Measurements from ENCODE around the gene RNF187. TPM values are rescaled to one million over a fixed set of nuclear protein-coding genes. Genes with fewer than 3 reads are reported as not detected.
"Not testable (repeated sequence)": the region's sequence is repeated elsewhere in the genome, so short reads cannot be mapped to it uniquely, and the experiment has no call there.

The RNF187 gene
- total RNA-seq, 1 donor from 2014 or later = 96.3 TPM

DNA sequence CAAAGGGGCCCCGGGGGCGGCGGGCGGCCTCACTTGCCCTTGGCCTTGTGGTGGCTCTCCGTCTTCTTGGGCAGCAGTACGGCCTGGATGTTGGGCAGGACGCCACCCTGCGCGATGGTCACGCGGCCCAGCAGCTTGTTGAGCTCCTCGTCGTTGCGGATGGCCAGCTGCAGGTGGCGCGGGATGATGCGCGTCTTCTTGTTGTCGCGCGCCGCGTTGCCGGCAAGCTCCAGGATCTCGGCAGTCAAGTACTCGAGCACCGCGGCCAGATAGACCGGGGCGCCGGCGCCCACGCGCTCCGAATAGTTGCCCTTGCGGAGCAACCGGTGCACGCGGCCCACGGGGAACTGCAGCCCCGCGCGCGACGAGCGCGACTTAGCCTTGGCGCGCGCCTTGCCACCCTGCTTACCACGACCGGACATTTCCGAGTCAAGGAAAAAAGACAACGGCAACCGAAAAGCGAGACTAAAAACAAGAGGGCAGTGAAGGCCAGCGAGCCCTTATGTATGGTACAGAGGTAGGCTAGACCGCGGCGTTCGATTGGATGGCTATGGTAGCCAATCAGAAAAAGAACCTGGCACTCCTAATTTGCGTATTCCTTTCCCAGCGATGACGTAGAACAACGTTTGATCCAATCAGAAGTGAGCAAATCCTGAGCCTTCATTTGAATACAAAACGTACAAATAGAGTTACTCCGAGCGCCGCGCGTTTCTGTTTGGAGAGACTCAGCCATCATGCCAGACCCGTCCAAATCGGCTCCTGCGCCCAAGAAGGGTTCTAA is 29.6 kb upstream of the RNF187 start:
- peak; percentile 88 for DNase-seq (ENCODE audit: low spot score)
- peak; percentile 97 for ATAC-seq
- intact Hi-C loops (cut with DNase I) = no loop called here

DNA sequence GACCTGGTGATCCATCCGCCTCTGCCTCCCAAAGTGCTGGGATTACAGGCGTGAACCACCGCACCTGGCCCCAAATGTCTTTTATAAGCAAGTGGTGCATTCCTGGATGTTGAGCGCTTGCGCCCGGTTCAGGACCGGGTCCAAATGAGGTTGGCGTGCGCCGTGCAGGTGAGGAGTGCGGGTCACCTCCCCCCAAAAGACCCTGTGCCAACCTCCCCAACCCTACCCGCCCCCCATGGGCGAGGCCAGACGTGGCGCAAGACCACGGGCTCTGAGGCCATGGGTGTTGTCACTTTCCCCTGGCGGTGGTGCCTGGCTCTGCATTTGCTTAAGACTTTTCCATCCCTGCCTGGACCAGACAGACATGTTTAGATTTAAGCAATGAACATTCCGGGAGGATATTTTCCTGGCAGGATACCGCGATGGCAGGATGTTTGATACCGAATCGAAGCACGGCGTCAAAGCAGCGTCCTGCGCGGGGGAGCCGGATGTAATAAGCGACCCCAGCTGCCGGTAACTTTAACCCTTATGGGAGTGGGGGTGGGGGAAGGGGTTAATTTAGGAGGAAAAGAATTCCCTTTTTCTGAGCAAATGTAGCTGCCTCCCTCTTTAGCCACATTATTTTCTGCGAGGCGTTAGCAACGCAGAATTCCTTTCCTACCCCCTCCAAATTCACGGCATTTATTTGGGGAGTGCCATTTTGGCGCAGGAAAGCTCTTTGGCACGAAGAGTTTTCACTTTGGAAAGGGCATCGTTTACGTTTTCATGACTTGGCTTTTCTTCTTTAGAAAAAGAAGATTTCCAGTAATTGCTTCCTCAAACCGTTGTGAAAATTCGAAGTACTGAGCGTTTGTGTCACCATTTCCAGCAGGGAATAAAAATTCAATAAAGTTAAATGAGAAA is 27.8 kb upstream of the RNF187 start:
- DNase-seq (ENCODE audit: low spot score) (peak; percentile 77), ATAC-seq (peak; percentile 63)
- intact Hi-C loops (cut with DNase I) = no loop called here

DNA sequence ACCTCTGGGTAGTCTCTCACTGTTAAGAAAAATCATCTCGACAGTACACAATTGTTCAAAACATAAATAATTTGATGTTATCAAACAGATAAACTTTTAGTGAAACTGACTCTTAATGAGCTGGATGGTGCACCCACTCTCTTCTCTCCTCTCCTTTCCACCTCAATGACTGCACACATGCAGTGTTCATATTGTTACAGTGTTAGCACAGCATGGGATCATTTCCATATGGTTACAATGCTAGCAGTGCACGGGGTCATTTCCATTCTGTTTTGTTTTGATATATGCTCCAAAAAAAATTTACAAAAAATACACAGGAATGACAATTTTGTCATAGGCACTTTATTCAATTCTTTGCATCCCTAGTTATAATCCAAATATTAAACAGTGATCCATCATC is 26.4 kb upstream of the RNF187 start:
- no peak for ATAC-seq
- DNase-seq (ENCODE audit: low spot score) = no peak
- intact Hi-C loops (cut with DNase I) = no loop called here

DNA sequence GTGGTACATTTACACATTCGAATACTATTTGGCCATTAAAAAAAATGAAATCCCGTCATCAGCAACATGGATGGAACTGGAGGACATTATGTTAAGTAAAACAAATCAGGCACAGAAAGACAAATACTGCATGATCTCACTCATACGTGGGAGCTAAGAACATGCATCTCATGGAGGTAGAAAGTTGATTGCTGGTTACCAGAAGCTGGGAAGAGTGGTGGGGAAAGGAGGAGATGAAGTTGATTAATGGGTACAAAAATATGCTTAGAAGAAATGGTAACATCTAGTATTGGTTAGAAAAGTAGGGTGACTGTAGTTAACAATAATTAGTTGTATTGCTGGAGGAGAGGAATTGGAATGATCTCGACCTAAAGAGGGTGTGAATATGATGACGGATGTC is 24.6 kb upstream of the RNF187 start:
- intact Hi-C loops (cut with DNase I) = no loop called here
- ATAC-seq (no peak), DNase-seq (ENCODE audit: low spot score) (no peak)

DNA sequence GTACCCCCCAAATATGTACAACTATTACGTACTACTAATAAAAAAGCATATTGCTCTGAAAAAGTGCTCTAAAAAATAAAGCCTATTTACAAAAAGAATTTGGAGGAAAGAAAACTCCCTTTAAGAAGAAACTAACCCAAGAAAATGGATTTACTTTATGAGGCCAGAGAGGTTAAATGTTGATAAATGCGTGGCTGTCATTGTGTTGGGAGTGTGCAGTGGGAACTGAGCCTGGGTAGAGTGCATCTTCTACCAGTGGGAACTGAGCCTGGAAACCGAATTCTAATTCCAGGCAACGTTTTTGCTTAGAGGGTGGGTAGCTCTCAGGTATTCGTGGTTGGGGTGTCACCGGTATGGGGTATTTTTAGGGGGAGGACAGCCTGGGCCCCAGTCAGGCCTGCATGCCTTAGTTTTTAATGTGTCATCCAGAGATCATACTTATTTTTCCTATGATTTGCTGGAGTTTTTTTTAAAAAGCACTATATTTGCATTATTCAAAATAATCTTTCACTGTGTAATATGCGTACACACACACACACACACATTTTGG is 24.1 kb upstream of the RNF187 start:
- peak; percentile 42 for DNase-seq (ENCODE audit: low spot score)
- no peak for ATAC-seq
- intact Hi-C loops (cut with DNase I) = no loop called here

DNA sequence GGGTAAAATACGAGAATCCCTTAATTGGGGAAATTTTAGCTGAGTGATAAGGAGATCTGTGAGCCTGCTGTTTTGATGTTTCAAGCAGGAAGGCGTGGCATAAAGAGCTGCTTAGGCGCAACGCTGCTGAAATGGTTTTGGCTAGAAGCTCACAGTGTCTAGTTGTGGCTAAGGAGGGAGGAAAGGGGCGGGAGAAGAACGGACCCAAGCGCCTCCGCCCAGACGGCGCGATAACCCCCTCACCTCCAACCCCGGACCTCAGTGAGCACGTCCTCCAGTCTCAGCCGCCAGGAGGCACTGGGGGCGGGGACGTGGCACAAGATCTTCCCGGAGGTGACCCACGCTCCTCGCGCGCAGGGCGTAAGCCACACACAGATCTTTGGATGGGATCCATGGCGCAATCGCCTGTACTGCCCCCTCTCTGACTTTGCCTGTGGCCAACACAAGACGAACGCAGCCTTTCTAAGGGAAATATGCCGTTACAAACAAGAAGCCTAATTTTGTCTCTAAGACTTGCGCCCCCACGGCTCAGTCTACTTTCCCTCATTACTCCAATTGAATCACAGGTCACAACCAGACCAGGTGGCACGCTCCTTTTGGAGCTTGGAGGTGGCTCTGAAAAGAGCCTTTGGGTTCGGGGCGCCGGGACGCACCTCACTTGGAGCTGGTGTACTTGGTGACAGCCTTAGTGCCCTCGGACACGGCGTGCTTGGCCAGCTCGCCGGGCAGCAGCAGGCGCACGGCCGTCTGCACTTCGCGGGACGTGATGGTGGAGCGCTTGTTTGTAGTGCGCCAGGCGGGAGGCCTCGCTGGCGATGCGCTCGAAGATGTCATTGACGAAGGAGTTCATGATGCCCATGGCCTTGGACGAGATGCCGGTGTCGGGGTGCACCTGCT is 23.4 kb upstream of the RNF187 start:
- ATAC-seq (peak; percentile 29), DNase-seq (ENCODE audit: low spot score) (peak; percentile 62)
- intact Hi-C loops (cut with DNase I) = no loop called here

DNA sequence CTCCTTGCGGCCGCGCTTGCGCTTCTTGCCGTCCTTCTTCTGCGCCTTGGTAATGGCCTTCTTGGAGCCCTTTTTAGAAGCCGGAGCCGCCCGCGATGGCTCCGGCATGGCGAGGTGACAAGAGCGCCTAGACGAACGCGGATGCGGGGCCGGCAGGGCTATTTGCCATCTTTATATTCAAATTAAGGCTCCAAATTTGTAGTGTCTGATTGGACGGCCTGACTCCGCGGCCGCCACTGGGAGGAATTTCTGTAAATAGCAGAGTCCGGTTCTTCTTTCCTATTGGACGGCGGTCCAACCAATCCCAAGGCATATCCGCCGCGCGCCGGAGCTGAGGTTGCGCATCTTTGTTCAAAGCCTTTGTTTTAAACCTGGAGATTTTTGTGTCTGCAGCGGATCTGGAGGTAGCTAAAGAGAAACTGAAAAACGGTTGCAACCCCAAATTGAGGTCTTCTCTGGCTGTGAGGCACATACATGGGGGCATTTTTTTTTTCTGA is 22.6 kb upstream of the RNF187 start:
- peak; percentile 90 for ATAC-seq
- intact Hi-C loops (cut with DNase I) = no loop called here
- peak; percentile 74 for DNase-seq (ENCODE audit: low spot score)

DNA sequence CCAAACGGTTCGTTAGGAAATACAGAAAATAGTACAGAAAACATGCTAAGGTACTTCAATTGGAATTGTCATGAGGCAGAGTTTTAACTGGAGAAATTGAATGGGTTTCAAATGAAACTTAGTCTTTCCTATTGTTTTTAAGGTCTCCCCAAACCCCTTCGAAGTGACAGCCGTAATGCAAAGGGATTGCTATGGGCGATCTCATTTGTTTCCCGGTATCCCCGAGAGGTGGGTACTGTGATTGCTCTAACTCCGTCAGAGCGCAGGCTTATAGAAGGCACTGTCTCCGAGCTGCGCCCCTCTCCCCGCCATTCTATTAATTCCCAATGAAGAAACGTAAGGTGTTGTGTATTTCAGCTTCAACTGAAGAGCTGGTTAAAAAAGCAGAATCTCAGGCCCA is 22.0 kb upstream of the RNF187 start:
- intact Hi-C loops (cut with DNase I) = no loop called here
- ATAC-seq (no peak), DNase-seq (ENCODE audit: low spot score) (no peak)

DNA sequence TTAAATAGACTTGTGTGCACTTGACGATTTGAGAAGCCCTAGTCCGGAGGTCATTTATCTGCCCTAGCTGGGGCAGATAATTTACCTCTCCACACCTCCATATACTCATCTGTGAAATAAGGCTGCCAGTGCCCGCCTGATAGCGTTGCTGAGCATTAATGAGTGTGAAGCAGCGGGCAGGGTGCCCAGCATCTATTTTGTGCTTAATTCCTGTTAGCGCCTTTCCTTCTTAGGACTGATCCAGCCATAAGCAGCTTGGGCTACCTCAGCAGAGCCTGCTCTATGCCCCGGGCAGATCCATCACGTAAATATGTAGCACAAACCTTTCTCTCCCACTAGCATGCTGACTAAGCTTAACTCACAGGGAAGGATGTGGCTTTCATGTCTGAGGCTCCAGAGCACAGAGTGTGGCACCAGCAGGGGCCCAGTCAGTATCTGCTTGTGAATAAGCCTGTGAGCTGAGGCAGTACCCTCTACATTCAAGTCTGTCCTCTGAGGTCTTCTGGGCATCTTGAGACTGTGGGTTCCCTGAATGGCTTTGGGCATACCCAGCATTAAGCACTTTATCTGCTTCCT is 21.5 kb upstream of the RNF187 start:
- DNase-seq (ENCODE audit: low spot score) (peak; percentile 17), ATAC-seq (no peak)
- intact Hi-C loops (cut with DNase I) = no loop called here

DNA sequence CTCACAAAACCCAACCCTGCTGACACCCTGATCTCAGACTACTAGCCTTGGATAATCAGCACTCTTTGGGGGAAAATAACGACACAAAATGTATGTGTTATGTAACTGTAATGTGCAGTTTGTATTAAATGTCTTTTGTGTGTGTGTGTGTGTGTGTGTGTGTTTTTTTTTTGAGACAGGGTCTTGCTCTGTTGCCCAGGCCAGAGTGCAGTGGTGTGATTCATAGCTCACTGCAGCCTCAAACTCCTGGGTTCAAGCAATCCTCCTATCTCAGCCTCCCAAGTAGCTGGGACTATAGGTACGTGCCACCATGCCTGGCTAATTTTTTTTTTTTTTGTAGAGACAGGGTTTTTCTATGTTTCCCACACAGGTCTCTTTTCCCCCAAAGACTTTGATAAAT is 19.0 kb upstream of the RNF187 start:
- intact Hi-C loops (cut with DNase I); ATAC-seq; DNase-seq (ENCODE audit: low spot score): not testable (repeated sequence)

DNA sequence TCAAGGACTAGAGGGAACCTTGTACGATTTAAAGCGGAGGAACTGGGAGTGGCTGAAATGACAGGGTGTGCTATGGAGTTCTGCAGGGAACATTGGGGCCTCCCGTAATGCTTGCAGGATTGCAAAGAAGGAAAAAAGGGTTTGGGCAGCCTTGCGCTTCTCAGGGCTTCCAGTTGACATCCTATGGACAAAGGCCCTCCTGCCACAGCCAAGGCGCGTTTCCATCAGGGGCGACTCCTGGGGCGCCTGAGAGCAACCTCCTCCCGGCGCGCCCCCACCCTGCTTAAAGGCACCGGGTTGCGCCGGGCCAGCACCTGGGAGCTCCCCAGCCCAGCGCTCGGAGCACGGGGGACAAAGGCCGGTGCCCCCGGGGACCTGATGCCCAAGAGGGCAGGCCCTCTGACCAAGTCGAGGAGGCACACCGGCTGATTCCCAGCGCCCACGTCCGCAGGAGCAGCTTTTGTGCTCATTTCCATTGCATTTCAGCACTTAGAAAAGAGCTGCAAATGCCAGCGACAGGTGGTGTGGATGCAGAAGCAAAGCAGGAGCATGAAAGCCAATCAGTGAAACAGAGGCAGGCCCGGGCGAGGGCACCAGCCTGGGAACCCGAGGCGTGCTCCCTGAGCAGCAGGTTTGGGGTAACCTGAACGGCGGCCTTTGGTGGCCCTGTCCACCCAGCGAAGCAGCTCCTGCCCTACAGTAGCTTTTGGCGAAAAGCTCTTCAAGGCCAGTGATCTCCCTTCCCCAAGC is 17.6 kb upstream of the RNF187 start:
- DNase-seq (ENCODE audit: low spot score) (no peak), ATAC-seq (no peak)
- intact Hi-C loops (cut with DNase I) = no loop called here

DNA sequence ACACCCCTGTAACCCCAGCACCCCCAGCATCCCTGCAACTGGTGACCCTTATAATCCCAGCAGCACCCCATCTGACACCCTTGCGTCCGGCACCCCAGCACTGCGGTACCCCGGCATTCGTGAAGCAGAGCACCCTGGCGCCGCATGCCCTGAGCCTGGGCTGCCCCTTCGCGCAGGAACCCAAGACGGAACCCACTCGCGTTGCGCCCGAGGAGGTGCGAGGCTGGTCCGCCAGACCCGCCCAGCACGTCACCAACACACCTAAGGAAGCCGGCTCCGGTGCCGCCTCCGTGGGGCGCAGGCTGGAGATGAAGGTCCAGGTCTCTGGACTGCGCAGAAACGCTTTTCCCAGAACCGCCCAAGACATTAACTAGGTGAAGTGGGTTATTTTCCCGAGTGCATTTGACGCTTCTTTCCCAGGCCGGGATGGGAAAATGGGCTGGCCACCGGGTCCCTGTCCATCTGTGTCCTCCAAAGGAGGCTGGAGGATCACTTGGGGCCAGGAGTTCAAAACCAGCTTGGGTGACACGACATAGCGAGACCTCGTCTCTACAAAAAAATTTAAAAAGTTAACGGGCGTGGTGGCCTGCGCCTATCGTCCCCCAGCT is 15.9 kb upstream of the RNF187 start:
- intact Hi-C loops (cut with DNase I) = no loop called here
- no peak for DNase-seq (ENCODE audit: low spot score)
- ATAC-seq = peak; percentile 12

DNA sequence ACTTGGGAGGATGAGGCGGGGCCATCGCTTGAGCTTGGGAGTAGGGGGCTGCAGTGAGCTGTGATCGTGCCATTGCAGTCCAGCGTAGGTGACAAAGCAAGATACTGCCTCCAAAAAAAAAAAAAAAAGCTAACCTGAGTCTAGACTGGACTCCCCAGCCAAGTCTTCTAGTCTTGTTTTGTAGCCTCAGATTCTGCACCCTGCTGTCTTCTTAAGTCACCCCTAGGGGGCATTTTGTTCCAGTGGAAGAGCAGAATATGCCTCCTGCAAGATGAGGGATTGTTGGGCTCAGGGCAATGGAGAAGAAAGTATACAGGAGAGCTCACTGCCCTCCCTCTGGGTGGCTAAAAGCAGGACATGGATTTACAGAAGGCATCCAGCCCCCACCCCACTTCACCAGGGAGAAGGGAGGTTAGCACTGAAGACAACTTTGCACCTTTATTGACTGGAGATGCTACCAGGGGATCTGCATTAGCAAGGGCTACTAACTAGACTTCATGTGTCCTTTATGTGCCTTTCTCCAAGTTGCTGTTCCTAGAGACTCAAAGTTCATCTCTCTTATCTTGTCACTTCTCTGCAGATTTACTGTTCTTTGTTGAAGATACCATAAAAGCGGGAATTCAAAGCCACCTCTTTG is 15.3 kb upstream of the RNF187 start:
- peak; percentile 64 for ATAC-seq
- intact Hi-C loops (cut with DNase I) = no loop called here

DNA sequence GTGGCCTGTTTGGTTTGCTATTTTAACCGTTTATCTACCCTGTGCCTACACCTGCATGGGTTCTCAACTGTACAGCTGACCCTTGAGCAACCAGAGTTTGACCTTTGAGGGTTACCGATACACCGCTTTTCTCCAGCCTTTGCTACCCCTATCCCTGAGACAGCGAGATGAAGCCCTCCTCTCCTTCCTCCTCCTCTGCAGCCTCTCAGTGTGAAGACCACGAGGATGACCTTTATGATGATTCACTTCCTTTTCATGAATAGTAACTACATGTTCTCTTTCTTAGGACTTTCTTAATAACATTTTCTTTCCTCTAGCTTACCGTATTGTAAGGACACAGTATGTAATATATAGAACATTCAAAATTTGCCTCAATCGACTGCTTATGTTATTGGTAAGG is 14.5 kb upstream of the RNF187 start:
- no peak for ATAC-seq
- intact Hi-C loops (cut with DNase I) = no loop called here
- no peak for DNase-seq (ENCODE audit: low spot score)

More for the DNA sequence above, 15.3 kb upstream of the RNF187 start:
- no peak for DNase-seq (ENCODE audit: low spot score)

DNA sequence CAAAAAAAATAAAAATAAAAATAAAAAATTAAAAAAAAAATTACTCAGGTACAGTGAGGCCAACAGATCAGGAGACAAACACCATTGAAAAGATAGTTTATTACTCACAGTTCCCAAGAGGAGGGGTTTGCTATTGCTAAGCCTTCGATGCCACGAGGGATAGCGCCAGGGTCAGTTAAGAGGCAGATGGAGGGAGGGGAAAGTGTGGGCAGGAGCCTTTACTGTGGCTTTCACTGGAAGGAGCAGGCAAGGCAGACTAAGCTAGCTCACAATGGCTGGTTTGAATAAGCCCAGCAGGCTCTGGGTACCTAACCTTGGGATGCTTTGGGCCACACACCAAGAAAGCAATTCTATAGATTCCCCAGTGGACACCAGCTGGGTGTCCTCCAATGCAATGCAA is 12.7 kb upstream of the RNF187 start:
- no peak for ATAC-seq
- intact Hi-C loops (cut with DNase I) = no loop called here
- no peak for DNase-seq (ENCODE audit: low spot score)

DNA sequence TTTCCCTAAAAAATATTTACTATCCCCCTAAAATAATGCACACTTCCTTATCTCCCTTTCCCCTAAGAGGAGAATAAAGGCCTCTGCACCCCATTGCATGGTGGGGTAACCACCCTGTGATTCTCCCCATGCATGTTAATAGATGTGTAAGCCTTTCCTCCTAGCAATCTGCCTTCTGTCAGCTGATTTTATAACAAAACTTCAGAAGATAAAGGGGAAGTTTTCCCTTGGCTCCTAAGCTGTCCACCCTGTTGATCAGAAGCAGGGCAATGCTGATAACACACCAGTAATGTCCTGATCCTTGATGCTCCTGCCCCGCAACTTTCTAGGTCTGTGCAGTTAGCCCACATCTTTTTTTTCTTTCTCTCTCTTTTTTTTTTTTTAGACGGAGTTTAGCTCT is 11.4 kb upstream of the RNF187 start:
- ATAC-seq (no peak), DNase-seq (ENCODE audit: low spot score) (no peak)
- intact Hi-C loops (cut with DNase I) = no loop called here

DNA sequence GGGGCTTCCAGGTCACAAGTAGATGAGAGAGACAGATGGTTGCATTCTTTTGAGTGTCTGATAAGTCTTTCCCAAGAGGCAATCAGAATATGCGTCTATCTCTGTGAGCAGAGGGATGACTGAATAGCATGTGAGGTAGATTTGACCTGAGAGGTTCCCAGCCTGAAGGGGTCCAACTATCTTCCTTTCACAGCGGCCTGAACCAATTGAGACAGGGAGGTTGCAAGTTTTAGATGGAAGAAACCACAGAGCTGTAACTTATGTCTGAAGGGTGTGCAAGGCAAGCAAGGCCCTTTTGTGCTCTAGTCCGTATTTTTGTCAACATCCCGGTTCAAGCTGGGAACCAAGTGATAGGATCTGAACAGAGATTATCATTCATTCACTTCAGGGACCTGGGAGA is 9.9 kb upstream of the RNF187 start:
- intact Hi-C loops (cut with DNase I) = no loop called here
- ATAC-seq = no peak
- no peak for DNase-seq (ENCODE audit: low spot score)

Data from sciatic nerve (tissue), 2 donors.